K562 (cell line): Measurements from ENCODE around the gene GOPC. TPM values are rescaled to one million over a fixed set of nuclear protein-coding genes. Genes with fewer than 3 reads are reported as not detected.

Experiments used
- ATAC-seq: fragments of 200-7000 bp; cut with Tn5 transposase; 3 replicates; pipeline ENCODE4 v1.9.1; 2020; ENCODE audit warnings: moderate library complexity
- BruUV-seq: library from RNA; stranded (reverse); fragments of 400-500 nt; replicated peaks from 2 replicates; lab custom pipeline; 2021; lab: Mats Ljungman, UMichigan
- CTCF ChIA-PET: fragments of 300-600 bp; formaldehyde crosslinking; extraction: SDS; loops from one replicate; lab custom pipeline; 2021; ENCODE audit warnings: low intra/inter-chr PET ratio; lab: Yijun Ruan, JAX
- POLR2A ChIA-PET: fragments of 300-600, 350-650 bp; sonication (Branson Sonifier 250); formaldehyde crosslinking; extraction: SDS; loops from one replicate; lab custom pipeline; 2021; ENCODE audit warnings: antibody characterized with exemption, inconsistent platforms; lab: Yijun Ruan, JAX
- DNase-seq, 4 experiments: peaks; one replicate each; pipeline versions ENCODE4 v3.0.0 to v3.0.0-alpha.2; 2011 to 2018; ENCODE audit warnings: low spot score in 3 of 4, mixed read lengths in 3 of 4; ENCODE audit errors: extremely low read depth in 1 of 4
- FAIRE-seq: peaks from 2 replicates; lab custom pipeline; 2011; peaks lifted over from hg19 to GRCh38; lab: Jason Lieb, UNC
- H2AFZ ChIP-seq: 2 replicates; pipeline ENCODE4 v1.6.0; 2011; ENCODE audit warnings: low read depth, low read length, control low read depth, inconsistent platforms
- H3K27ac ChIP-seq: fragments of 200-600 bp; 3 replicates; pipeline ENCODE4 v1.8.0; 2011; ENCODE audit warnings: low read depth, mild to moderate bottlenecking, control low read depth, inconsistent platforms, low read length, moderate library complexity, mixed read lengths; ENCODE audit errors: extremely low read depth
- H3K27me3 ChIP-seq, 2 experiments: fragments of 300-600 bp in 1 of 2; 2 replicates in 1 of 2; 3 replicates in 1 of 2; pipeline versions ENCODE4 v1.6.0 to v1.8.0; 2011; ENCODE audit warnings: inconsistent platforms in 2 of 2, low read length in 2 of 2, mild to moderate bottlenecking in 1 of 2, mixed read lengths in 1 of 2, moderate library complexity in 1 of 2; ENCODE audit not compliant: control insufficient read depth in 2 of 2, insufficient read depth in 2 of 2
- H3K36me3 ChIP-seq: fragments of 300-600 bp; 3 replicates; pipeline ENCODE4 v1.8.0; 2011; ENCODE audit warnings: mild to moderate bottlenecking, low read length, inconsistent platforms; ENCODE audit not compliant: control insufficient read depth, insufficient read depth
- H3K4me1 ChIP-seq, 2 experiments: fragments of 200-600 bp in 1 of 2; replicated peaks in 1 of 2; 2 replicates in 1 of 2; 3 replicates in 1 of 2; pipeline versions ENCODE4 v1.5.1 to v1.8.0; 2011; ENCODE audit warnings: inconsistent platforms in 2 of 2, low read length in 2 of 2, mild to moderate bottlenecking in 1 of 2, mixed read lengths in 1 of 2, moderate library complexity in 1 of 2; ENCODE audit not compliant: control insufficient read depth in 2 of 2, insufficient read depth in 2 of 2
- H3K4me2 ChIP-seq: 2 replicates; pipeline ENCODE4 v1.6.1; 2011; ENCODE audit warnings: low read length, control low read depth, inconsistent platforms, mixed read lengths; ENCODE audit not compliant: insufficient read depth
- H3K4me3 ChIP-seq: fragments of 200-600 bp; sonication (generic), shearing (Covaris generic); 2 replicates; pipeline ENCODE4 v1.5.1; 2016; ENCODE audit warnings: control low read depth, inconsistent platforms
- H3K79me2 ChIP-seq: fragments of 200-600 bp; 3 replicates; pipeline ENCODE4 v1.8.0; 2011; ENCODE audit warnings: low read length, inconsistent platforms; ENCODE audit not compliant: control insufficient read depth, insufficient read depth
- H3K9ac ChIP-seq, 2 experiments: 2 replicates each; pipeline versions ENCODE4 v1.6.0 to v1.6.1; 2011; ENCODE audit warnings: low read depth in 2 of 2, low read length in 2 of 2, control low read depth in 1 of 2, inconsistent platforms in 1 of 2, mild to moderate bottlenecking in 1 of 2, mixed read lengths in 1 of 2; ENCODE audit not compliant: insufficient read depth in 1 of 2
- H3K9me1 ChIP-seq: one replicate; pipeline ENCODE4 v1.6.0; 2011; ENCODE audit warnings: inconsistent platforms, mild to moderate bottlenecking, low read length, moderate library complexity; ENCODE audit not compliant: control insufficient read depth, insufficient read depth
- H3K9me3 ChIP-seq: replicated peaks from 2 replicates; pipeline ENCODE4 v1.5.1; 2011; ENCODE audit warnings: low read depth, low read length, inconsistent platforms; ENCODE audit not compliant: control insufficient read depth, insufficient read depth
- H4K20me1 ChIP-seq: replicated peaks from 2 replicates; pipeline ENCODE4 v1.6.1; 2011; ENCODE audit warnings: low read length, inconsistent platforms, mixed read lengths; ENCODE audit not compliant: control insufficient read depth, insufficient read depth
- ARID1B ChIP-seq: fragments of 450-650 bp; IDR thresholded peaks from 2 replicates; pipeline ENCODE4 v1.6.1; 2016; ENCODE audit warnings: antibody characterized with exemption, mild to moderate bottlenecking, inconsistent platforms
- CBFA2T2 ChIP-seq: fragments of 450-650 bp; conservative IDR thresholded peaks from 2 replicates; pipeline ENCODE4 v1.6.1; 2017; ENCODE audit warnings: mild to moderate bottlenecking
- CBFA2T3 ChIP-seq: fragments of 450-650 bp; IDR thresholded peaks from 2 replicates; pipeline ENCODE4 v1.6.1; 2017
- DPF2 ChIP-seq: fragments of 450-650 bp; IDR thresholded peaks from 2 replicates; pipeline ENCODE4 v1.6.1; 2016
- GABPA ChIP-seq: fragments of 200-800 bp; sonication (Bioruptor generic); conservative IDR thresholded peaks from 2 replicates; pipeline ENCODE4 v1.6.1; 2016; ENCODE audit warnings: low read depth, missing genetic modification characterization, missing compliant biosample characterization
- GTF2E2 ChIP-seq: fragments of 200-800 bp; sonication (Bioruptor generic); IDR thresholded peaks from 2 replicates; pipeline ENCODE4 v1.6.1; 2016; ENCODE audit warnings: missing genetic modification characterization, missing compliant biosample characterization
- MAFK ChIP-seq: IDR thresholded peaks from 2 replicates; pipeline ENCODE4 v1.6.1; 2011; ENCODE audit warnings: low read length, improper control_type of control experiment
- RFX5 ChIP-seq: IDR thresholded peaks from 2 replicates; pipeline ENCODE4 v1.6.1; 2011; ENCODE audit warnings: low read depth, mild to moderate bottlenecking, improper control_type of control experiment, low read length
- SMARCE1 ChIP-seq: fragments of 450-650 bp; IDR thresholded peaks from 2 replicates; pipeline ENCODE4 v1.7.1; 2016; ENCODE audit warnings: mild to moderate bottlenecking
- TAL1 ChIP-seq: fragments of 450-650 bp; IDR thresholded peaks from 2 replicates; pipeline ENCODE4 v1.6.1; 2016; ENCODE audit warnings: mild to moderate bottlenecking
- TCF3 ChIP-seq: sonication (generic); formaldehyde crosslinking; IDR thresholded peaks from 2 replicates; pipeline ENCODE4 v1.4.0; 2020; ENCODE audit warnings: mild to moderate bottlenecking, missing genetic modification reagents
- TEAD4 ChIP-seq, 2 experiments: sonication (generic) in 1 of 2; formaldehyde crosslinking in 1 of 2; IDR thresholded peaks; 2 replicates each; pipeline versions ENCODE4 v1.6.1 to v1.8.0; 2012 to 2022; ENCODE audit warnings: borderline replicate concordance in 1 of 2, inconsistent platforms in 1 of 2, low read length in 1 of 2, mild to moderate bottlenecking in 1 of 2, missing genetic modification reagents in 1 of 2
- ZNF384 ChIP-seq: IDR thresholded peaks from 2 replicates; pipeline ENCODE4 v1.6.1; 2012; ENCODE audit warnings: low read depth, low read length, improper control_type of control experiment
- WGBS: fragments of 100-300 bp; shearing (Covaris generic); methylation state at CpG from one replicate; pipeline ENCODE4 v1.1.6; 2016; ENCODE audit warnings: low coverage, mixed read lengths; ENCODE audit not compliant: insufficient coverage; ENCODE audit errors: missing lambda C conversion rate; 5-methylcytosine and 5-hydroxymethylcytosine counted together
- in situ Hi-C: fragments of 300-500 bp; cut with MboI; formaldehyde crosslinking; loops from 4 replicates; pipeline ENCODE4 v1.15.0; 2018; ENCODE audit warnings: inconsistent platforms, mixed read lengths
- intact Hi-C: fragments of 100-400 bp; cut with micrococcal nuclease; formaldehyde crosslinking; loops from 2 replicates; pipeline ENCODE4 v1.14.2; 2022
- polyA plus RNA-seq, 8 experiments: library from polyadenylated mRNA; depleted of rRNA in 4 of 8; stranded (reverse) in 5 of 8; unstranded in 3 of 8; fragments of >200 nt; fragmentation: Nextera tagmentation in 2 of 8; fragmentation: Illumina TruSeq in 1 of 8; extraction: Ambion mirVana in 2 of 8; extraction: Trizol in 1 of 8; gene quantifications; 2 replicates each; pipeline versions ENCODE4 v1.2.1 to v1.2.3, GENCODE V29; 2011 to 2014; ENCODE audit warnings: inconsistent platforms in 1 of 8, missing spikeins in 1 of 8
- total RNA-seq, 7 experiments: library from RNA; depleted of rRNA in 6 of 7; stranded (reverse); fragments of >200 nt in 6 of 7; fragmentation: Illumina TruSeq in 2 of 7; extraction: Trizol in 2 of 7; gene quantifications; 2 replicates each; pipeline versions ENCODE4 v1.2.1 to v1.2.3, GENCODE V29; 2011 to 2021; ENCODE audit warnings: low replicate concordance in 1 of 7

The GOPC gene
- total and polyA plus RNA-seq, 9 of the 15 experiments (the other 6 are each of a cell fraction or from before 2014, with no cell fraction given): 10.0 to 32.2 (median 25.6) TPM

- CTCF ChIA-PET: no interaction called here
- POLR2A ChIA-PET: interaction anchor here (1.4 to 2.1 kb wide), 2 partner anchors 8 to 41 kb away, joined by 3 to 4 read pairs; partner anchors contain the start of gene GOPC
- Histone ChIP-seq H3K9me1 (no peaks in the 10 kb centered on the region), H3K27ac (no peak overlapping the region; the same call in 2 of the 3 replicates), H3K9ac (no peak overlapping the region), H3K79me2 (no peaks in the 10 kb centered on the region), H3K27me3 (no peaks in the 10 kb centered on the region), H4K20me1 (no peaks in the 10 kb centered on the region), H3K4me1 (peaks cover 0 to 14% of the 10 kb centered on the region in 2 experiments; a peak in 2 of 5 replicates), H3K36me3 (peaks cover 48% of the 10 kb centered on the region), H3K4me2 (no peak overlapping the region), H2AFZ (no peak overlapping the region), H3K4me3 (no peak overlapping the region), H3K9me3 (no peaks in the 10 kb centered on the region)
- DNase-seq (peak in 2 of 4 experiments; percentile 35 to 50), ATAC-seq (peak; percentile 73), FAIRE-seq (no peak)
- TSS peak; percentile 12 for BruUV-seq
- intact Hi-C loops: loop anchor here (2.0 kb wide), 1 partner anchor 44 kb away; no protein-coding TSS in a partner anchor
- 2% methylated on average over 3 of the region's 3 CpGs for WGBS
- in situ Hi-C loops: no loop called here
- TF ChIP-seq SMARCE1 (0 out of 2 replicates have a peak, but pooled peaks have one; percentile 20), GABPA (no peak), DPF2 (peak; percentile 40; the same call in 1 of the 2 replicates), CBFA2T3 (peak; percentile 66), MAFK (no peak), ARID1B (peak; percentile 76), RFX5 (no peak), ZNF384 (peak; percentile 63; the same call in 1 of the 2 replicates), CBFA2T2 (peak; percentile 29; the same call in 1 of the 2 replicates), TEAD4 (IDR thresholded peaks at IDR 0.05; ENCODE audit: low read length) (peak; percentile 47; the same call in 1 of the 2 replicates), TEAD4 (CRISPR knock-in tag; IDR thresholded peaks at IDR 0.05; ENCODE audit: borderline replicate concordance) (no peak), TAL1 (peak; percentile 53), TCF3 (CRISPR knock-in tag) (peak; percentile 70), GTF2E2 (tag) (0 out of 2 replicates have a peak, but pooled peaks have one; percentile 21)
Observed at GRCh38 chr6:117561128-117561527, 41.2 kb downstream of the GOPC start.
